H1 (cell line): ENCODE data around the gene CHCHD3. TPM values are rescaled to one million over a fixed set of nuclear protein-coding genes. Genes with fewer than 3 reads are reported as not detected.

Source experiments
- CTCF ChIA-PET: fragments of 300-600 bp; sonication (Branson Sonifier 250); formaldehyde crosslinking; loops from one replicate; lab custom pipeline; 2021; ENCODE audit not compliant: partially characterized antibody; lab: Charles Lee
- POLR2A ChIA-PET: fragments of 300-600 bp; sonication (Branson Sonifier 250); formaldehyde crosslinking; loops from one replicate; lab custom pipeline; 2021; ENCODE audit warnings: inconsistent platforms; ENCODE audit not compliant: partially characterized antibody; lab: Charles Lee
- DNase-seq, 2 experiments: peaks; one replicate each; pipeline versions ENCODE4 v3.0.0 to v3.0.0-alpha.2; 2010 to 2022; ENCODE audit warnings: low spot score in 2 of 2, low read depth in 1 of 2, mixed read lengths in 1 of 2
- FAIRE-seq: peaks from 2 replicates; lab custom pipeline; 2011; peaks lifted over from hg19 to GRCh38; lab: Jason Lieb, UNC
- H2AFZ ChIP-seq: 2 replicates; pipeline ENCODE4 v1.8.1; 2012; ENCODE audit warnings: low read length, inconsistent platforms
- H2AK5ac ChIP-seq: 2 replicates; pipeline ENCODE4 v1.6.1; 2013; ENCODE audit warnings: low read depth, low read length
- H2BK120ac ChIP-seq: replicated peaks from 2 replicates; pipeline ENCODE3; 2013; ENCODE audit warnings: low read depth, low read length, inconsistent platforms
- H2BK12ac ChIP-seq: 2 replicates; pipeline ENCODE4 v1.6.1; 2013; ENCODE audit warnings: low read depth, low read length
- H2BK15ac ChIP-seq: 2 replicates; pipeline ENCODE4 v1.6.1; 2013; ENCODE audit warnings: low read length
- H2BK20ac ChIP-seq: 2 replicates; pipeline ENCODE4 v1.6.1; 2013; ENCODE audit warnings: low read length
- H2BK5ac ChIP-seq: 2 replicates; pipeline ENCODE4 v1.6.1; 2013; ENCODE audit warnings: low read depth, low read length
- H3K14ac ChIP-seq: 2 replicates; pipeline ENCODE4 v1.6.1; 2013; ENCODE audit warnings: inconsistent platforms; ENCODE audit not compliant: insufficient read length
- H3K18ac ChIP-seq: 2 replicates; pipeline ENCODE4 v1.6.1; 2013; ENCODE audit warnings: low read length; ENCODE audit errors: extremely low read depth
- H3K23ac ChIP-seq: 2 replicates; pipeline ENCODE4 v1.6.1; 2013; ENCODE audit warnings: inconsistent platforms; ENCODE audit not compliant: insufficient read length
- H3K23me2 ChIP-seq: 2 replicates; pipeline ENCODE4 v1.6.1; 2013; ENCODE audit warnings: low read depth, low read length
- H3K27ac ChIP-seq: 2 replicates; pipeline ENCODE4 v1.6.1; 2011; ENCODE audit warnings: low read depth, low read length, inconsistent platforms
- H3K27me3 ChIP-seq, 4 experiments: replicated peaks in 1 of 4; 1 replicate in 1 of 4; 2 replicates in 3 of 4; pipeline versions ENCODE4 v1.6.1 to v1.8.1; 2011 to 2013; ENCODE audit warnings: low read length in 3 of 4, mild to moderate bottlenecking in 3 of 4, inconsistent platforms in 2 of 4, mixed read lengths in 2 of 4, moderate library complexity in 1 of 4; ENCODE audit not compliant: control insufficient read depth in 3 of 4, insufficient read depth in 3 of 4; ENCODE audit errors: extremely low read depth in 1 of 4
- H3K36me3 ChIP-seq, 4 experiments: 2 replicates each; pipeline versions ENCODE4 v1.6.1 to v1.8.1; 2011 to 2013; ENCODE audit warnings: mild to moderate bottlenecking in 4 of 4, low read length in 3 of 4, moderate library complexity in 2 of 4, control low read depth in 1 of 4, inconsistent platforms in 1 of 4; ENCODE audit not compliant: insufficient read depth in 4 of 4, control insufficient read depth in 2 of 4
- H3K4ac ChIP-seq: replicated peaks from 2 replicates; pipeline ENCODE3; 2013; ENCODE audit warnings: low read length, low read depth, mixed read lengths, inconsistent platforms; ENCODE audit not compliant: insufficient read length
- H3K4me1 ChIP-seq, 4 experiments: replicated peaks in 1 of 4; 1 replicate in 1 of 4; 2 replicates in 3 of 4; pipeline versions ENCODE4 v1.6.1 to v1.8.1; 2011 to 2013; ENCODE audit warnings: low read length in 3 of 4, inconsistent platforms in 2 of 4, mixed read lengths in 1 of 4; ENCODE audit not compliant: insufficient read depth in 4 of 4, control insufficient read depth in 3 of 4
- H3K4me2 ChIP-seq, 2 experiments: 2 replicates each; pipeline versions ENCODE4 v1.6.1 to v1.8.1; 2011 to 2013; ENCODE audit warnings: low read depth in 2 of 2, low read length in 2 of 2, control low read depth in 1 of 2, inconsistent platforms in 1 of 2, mild to moderate bottlenecking in 1 of 2; ENCODE audit not compliant: insufficient read depth in 1 of 2
- H3K4me3 ChIP-seq, 4 experiments: fragments of 200-600, 300-600 bp in 1 of 4; sonication (generic), shearing (Covaris generic), sonication (Bioruptor Twin) in 1 of 4; 2 replicates each; pipeline versions ENCODE4 v1.5.1 to v1.8.1; 2011 to 2016; ENCODE audit warnings: low read length in 4 of 4, low read depth in 3 of 4, control low read depth in 2 of 4, inconsistent platforms in 2 of 4, mild to moderate bottlenecking in 2 of 4, mixed read lengths in 1 of 4, moderate library complexity in 1 of 4; ENCODE audit not compliant: insufficient read depth in 2 of 4; ENCODE audit errors: extremely low read depth in 1 of 4
- H3K56ac ChIP-seq: replicated peaks from 2 replicates; pipeline ENCODE3; 2013; ENCODE audit warnings: low read depth, mild to moderate bottlenecking, mixed read lengths, low read length, inconsistent platforms; ENCODE audit not compliant: insufficient read length
- H3K79me1 ChIP-seq: 2 replicates; pipeline ENCODE4 v1.6.1; 2013; ENCODE audit warnings: low read depth, low read length, control low read depth
- H3K79me2 ChIP-seq, 2 experiments: 2 replicates each; pipeline versions ENCODE4 v1.6.1 to v1.8.1; 2012 to 2013; ENCODE audit warnings: low read length in 2 of 2, mild to moderate bottlenecking in 2 of 2, inconsistent platforms in 1 of 2; ENCODE audit not compliant: insufficient read depth in 2 of 2, control insufficient read depth in 1 of 2
- H3K9ac ChIP-seq, 4 experiments: replicated peaks in 1 of 4; 1 replicate in 1 of 4; 2 replicates in 3 of 4; pipeline versions ENCODE4 v1.6.1 to v1.8.1; 2011 to 2013; ENCODE audit warnings: low read depth in 3 of 4, low read length in 3 of 4, control low read depth in 2 of 4, mild to moderate bottlenecking in 2 of 4, moderate library complexity in 2 of 4, inconsistent platforms in 1 of 4; ENCODE audit errors: extremely low read depth in 1 of 4
- H3K9me3 ChIP-seq, 2 experiments: 2 replicates each; pipeline versions ENCODE4 v1.6.1 to v1.8.1; 2012 to 2013; ENCODE audit warnings: mild to moderate bottlenecking in 2 of 2, moderate library complexity in 2 of 2, control low read depth in 1 of 2, inconsistent platforms in 1 of 2, low read depth in 1 of 2, low read length in 1 of 2, mixed read lengths in 1 of 2; ENCODE audit not compliant: insufficient read depth in 2 of 2
- H4K20me1 ChIP-seq, 2 experiments: replicated peaks in 1 of 2; 2 replicates each; pipeline versions ENCODE3 to v1.8.1; 2011 to 2013; ENCODE audit warnings: inconsistent platforms in 2 of 2, low read length in 2 of 2, mild to moderate bottlenecking in 1 of 2; ENCODE audit not compliant: insufficient read depth in 2 of 2, control insufficient read depth in 1 of 2
- H4K5ac ChIP-seq: 2 replicates; pipeline ENCODE4 v1.6.1; 2013; ENCODE audit warnings: low read length, low read depth, mixed read lengths, inconsistent platforms; ENCODE audit not compliant: insufficient read length
- H4K8ac ChIP-seq: 2 replicates; pipeline ENCODE4 v1.8.0; 2013; ENCODE audit warnings: mild to moderate bottlenecking, moderate library complexity, low read length, inconsistent platforms; ENCODE audit not compliant: insufficient read depth; ENCODE audit errors: extremely low read depth
- H4K91ac ChIP-seq: replicated peaks from 2 replicates; pipeline ENCODE3; 2013; ENCODE audit warnings: low read length, mixed read lengths, inconsistent platforms; ENCODE audit not compliant: insufficient read length
- BRCA1 ChIP-seq: IDR thresholded peaks from 2 replicates; pipeline ENCODE4 v1.6.1; 2012; ENCODE audit warnings: low read depth, low read length, improper control_type of control experiment
- CTBP2 ChIP-seq: IDR thresholded peaks from 2 replicates; pipeline ENCODE4 v1.7.0; 2011; ENCODE audit warnings: borderline replicate concordance, mild to moderate bottlenecking, moderate library complexity, mixed read lengths, low read length; ENCODE audit not compliant: insufficient read depth, insufficient read length
- E2F6 ChIP-seq: IDR thresholded peaks from 2 replicates; pipeline ENCODE4 v1.6.1; 2012; ENCODE audit warnings: inconsistent platforms
- GABPA ChIP-seq: IDR thresholded peaks from 2 replicates; pipeline ENCODE4 v1.6.1; 2011; ENCODE audit warnings: mild to moderate bottlenecking, low read length, moderate library complexity, borderline replicate concordance; ENCODE audit not compliant: insufficient read depth
- KDM5A ChIP-seq: fragments of 200-600 bp; IDR thresholded peaks from 2 replicates; pipeline ENCODE4 v1.7.1; 2012; ENCODE audit warnings: mild to moderate bottlenecking, low read length, inconsistent platforms, mixed read lengths
- NRF1 ChIP-seq: IDR thresholded peaks from 2 replicates; pipeline ENCODE4 v1.6.1; 2011; ENCODE audit warnings: mild to moderate bottlenecking, low read depth, low read length, improper control_type of control experiment
- POLR2A ChIP-seq, 2 experiments: IDR thresholded peaks; 1 replicate in 1 of 2; 2 replicates in 1 of 2; pipeline ENCODE4 v1.6.1; 2011; ENCODE audit warnings: low read depth in 2 of 2, low read length in 2 of 2, mild to moderate bottlenecking in 2 of 2; ENCODE audit errors: control extremely low read depth in 1 of 2
- SIN3A ChIP-seq, 2 experiments: IDR thresholded peaks in 1 of 2; conservative IDR thresholded peaks in 1 of 2; 2 replicates each; pipeline ENCODE4 v1.6.1; 2011 to 2012; ENCODE audit warnings: low read length in 2 of 2, improper control_type of control experiment in 1 of 2, low read depth in 1 of 2, mild to moderate bottlenecking in 1 of 2
- SUZ12 ChIP-seq: fragments of 200-600 bp; sonication (generic); IDR thresholded peaks from 2 replicates; pipeline ENCODE4 v1.6.1; 2012; ENCODE audit warnings: mild to moderate bottlenecking, inconsistent platforms, low read length, moderate library complexity, mixed read lengths
- TAF1 ChIP-seq: IDR thresholded peaks from 2 replicates; pipeline ENCODE4 v1.6.1; 2011; ENCODE audit warnings: mild to moderate bottlenecking, low read depth, low read length
- USF2 ChIP-seq: IDR thresholded peaks from 2 replicates; pipeline ENCODE4 v1.6.1; 2011; ENCODE audit warnings: low read length, improper control_type of control experiment
- YY1 ChIP-seq: IDR thresholded peaks from 2 replicates; pipeline ENCODE4 v1.6.1; 2011; ENCODE audit warnings: low read depth, mild to moderate bottlenecking, low read length
- WGBS, 2 experiments: shearing (Covaris generic) in 1 of 2; methylation state at CpG; one replicate each; pipeline versions ENCODE4 v1.1.6 to v1.1.7; 2013 to 2015; ENCODE audit warnings: low lambda C conversion rate in 2 of 2, mixed read lengths in 2 of 2, inconsistent platforms in 1 of 2, low coverage in 1 of 2, missing lambda C conversion rate in 1 of 2; ENCODE audit not compliant: insufficient replicate concordance in 2 of 2, insufficient coverage in 1 of 2, insufficient read length in 1 of 2; ENCODE audit errors: extremely low coverage in 1 of 2, missing lambda C conversion rate in 1 of 2; 5-methylcytosine and 5-hydroxymethylcytosine counted together
- polyA plus RNA-seq, 7 experiments: library from polyadenylated mRNA; depleted of rRNA in 3 of 7; stranded (reverse) in 5 of 7; unstranded in 2 of 7; fragments of >200 nt in 5 of 7; fragments of 200-250 nt in 2 of 7; gene quantifications; 1 replicate in 5 of 7; 2 replicates in 1 of 7; 4 replicates in 1 of 7; pipeline versions ENCODE4 v1.2.1 to v1.2.3, GENCODE V29; 2011 to 2013; ENCODE audit warnings: missing spikeins in 2 of 7, mixed read lengths in 2 of 7
- total RNA-seq: library from RNA; stranded (reverse); fragmentation: NEBNext Ultra II Directional; extraction: Animal tissue kit (Norgen Biotek cat#: 25700); gene quantifications from 2 replicates; pipeline ENCODE4 v1.2.1, GENCODE V29; 2021

Gene CHCHD3
- total and polyA plus RNA-seq, 2 of the 8 experiments (the other 6 are each of a cell fraction or from before 2014, with no cell fraction given), result 42.9 to 137 TPM

- Histone ChIP-seq H3K4me2 (no peak overlapping the region), H4K8ac (no peak overlapping the region), H3K4me1 (no peaks in the 10 kb centered on the region), H3K23ac (no peak overlapping the region), H3K23me2 (no peaks in the 10 kb centered on the region), H2BK5ac (no peak overlapping the region), H2AK5ac (no peak overlapping the region), H3K4ac (no peak overlapping the region), H3K36me3 (peaks cover 0 to 3% (median 0%) of the 10 kb centered on the region in 4 experiments; a peak in 2 of 8 replicates), H4K91ac (no peak overlapping the region), H2BK120ac (no peak overlapping the region), H3K14ac (no peak overlapping the region), H3K79me1 (peaks cover 6% of the 10 kb centered on the region; the same call in 1 of the 2 replicates), H3K18ac (no peak overlapping the region), H3K4me3 (no peak overlapping the region), H3K9me3 (no peaks in the 10 kb centered on the region), H4K20me1 (no peaks in the 10 kb centered on the region), H2BK15ac (no peak overlapping the region), H3K27me3 (no peaks in the 10 kb centered on the region), H3K27ac (no peak overlapping the region), H4K5ac (no peak overlapping the region), H3K56ac (no peak overlapping the region), H3K79me2 (peaks cover 0 to 10% of the 10 kb centered on the region in 2 experiments; a peak in 2 of 4 replicates), H2BK20ac (no peak overlapping the region), H2BK12ac (no peak overlapping the region), H3K9ac (no peak overlapping the region), H2AFZ (no peak overlapping the region)
- DNase-seq (no peak), FAIRE-seq (no peak)
- TF ChIP-seq GABPA, result no peak
- no peak for TF ChIP-seq NRF1
- TF ChIP-seq SIN3A (conservative IDR thresholded peaks at IDR 0.05 in 1 of 2, IDR thresholded peaks at IDR 0.05 in 1 of 2; ENCODE audit: low read depth in 1 of 2, low read length in 2 of 2), result no peak
- no peak for TF ChIP-seq E2F6
- no peak for TF ChIP-seq USF2
- TF ChIP-seq KDM5A, result no peak
- TF ChIP-seq CTBP2, result no peak
- TF ChIP-seq SUZ12, result no peak
- no peak for TF ChIP-seq POLR2A (IDR thresholded peaks at IDR 0.05; ENCODE audit: control extremely low read depth in 1 of 2, low read depth in 2 of 2, low read length in 2 of 2)
- no peak for TF ChIP-seq YY1
- no peak for TF ChIP-seq TAF1
- no peak for TF ChIP-seq BRCA1
- ChIA-PET POLR2A (no interaction called here), CTCF (no interaction called here)
- 89% methylated on average over 5 of the region's 5 CpGs; no CpG with 5 or more reads in 1 of the 2 experiments for WGBS, 2 experiments
Observed at GRCh38 chr7:132910657-132911056, 171.2 kb downstream of the CHCHD3 start.
